IPS-20b (cell line): Measurements from ENCODE around the gene KLHDC4.
"Not testable (repeated sequence)": the region's sequence is repeated elsewhere in the genome, so short reads cannot be mapped to it uniquely, and the experiment has no call there.

Source experiments
- H3K27ac ChIP-seq: one replicate; pipeline ENCODE4 v1.5.1; 2013; ENCODE audit warnings: low read length
- H3K27me3 ChIP-seq: 2 replicates; pipeline ENCODE4 v1.6.1; 2013; ENCODE audit warnings: mild to moderate bottlenecking, low read length, inconsistent platforms; ENCODE audit not compliant: insufficient read depth
- H3K36me3 ChIP-seq: 2 replicates; pipeline ENCODE4 v1.6.1; 2013; ENCODE audit warnings: low read depth, mild to moderate bottlenecking, inconsistent platforms, low read length, moderate library complexity; ENCODE audit not compliant: insufficient read depth
- H3K4me1 ChIP-seq: 2 replicates; pipeline ENCODE4 v1.6.1; 2013; ENCODE audit warnings: mild to moderate bottlenecking, control low read depth, inconsistent platforms, low read length, moderate library complexity; ENCODE audit not compliant: insufficient read depth
- H3K4me3 ChIP-seq: 2 replicates; pipeline ENCODE4 v1.5.1; 2013; ENCODE audit warnings: mild to moderate bottlenecking, low read length, inconsistent platforms
- H3K9ac ChIP-seq: 2 replicates; pipeline ENCODE4 v1.6.1; 2013; ENCODE audit warnings: low read depth, mild to moderate bottlenecking, inconsistent platforms, low read length, moderate library complexity
- H3K9me3 ChIP-seq: 2 replicates; pipeline ENCODE4 v1.6.1; 2013; ENCODE audit warnings: mild to moderate bottlenecking, low read depth, low read length, inconsistent platforms; ENCODE audit not compliant: insufficient read depth

Gene KLHDC4

GRCh38 chr16:87736008-87736382, 29.8 kb downstream of the KLHDC4 start:
- no peaks in the 10 kb centered on the region for H3K9me3 ChIP-seq
- no peak overlapping the region for H3K4me3 ChIP-seq
- H3K27ac ChIP-seq = no peak overlapping the region
- peaks cover 52% of the 10 kb centered on the region for H3K36me3 ChIP-seq
- H3K9ac ChIP-seq = no peak overlapping the region
- H3K4me1 ChIP-seq = no peaks in the 10 kb centered on the region; the same call in 1 of the 2 replicates
- no peaks in the 10 kb centered on the region for H3K27me3 ChIP-seq

- Histone ChIP-seq H3K4me1 (no peaks in the 10 kb centered on the region; the same call in 1 of the 2 replicates), H3K9me3 (no peaks in the 10 kb centered on the region), H3K27me3 (no peaks in the 10 kb centered on the region), H3K36me3 (peaks cover 50% of the 10 kb centered on the region), H3K4me3 (no peak overlapping the region), H3K9ac (no peak overlapping the region), H3K27ac (no peak overlapping the region)
These were observed 30.3 kb downstream of the KLHDC4 start for GRCh38 chr16:87735270-87736007.

- no peak overlapping the region for H3K9ac ChIP-seq
- H3K36me3 ChIP-seq = peaks cover 47% of the 10 kb centered on the region
- H3K27ac ChIP-seq = no peak overlapping the region
- H3K4me3 ChIP-seq = no peak overlapping the region
- H3K27me3 ChIP-seq = no peaks in the 10 kb centered on the region
- H3K4me1 ChIP-seq = no peaks in the 10 kb centered on the region; the same call in 1 of the 2 replicates
- H3K9me3 ChIP-seq = no peaks in the 10 kb centered on the region
These were observed 31.1 kb downstream of the KLHDC4 start for GRCh38 chr16:87734644-87735043.

GRCh38 chr16:87733190-87733589, 32.6 kb downstream of the KLHDC4 start:
- peaks cover 50% of the 10 kb centered on the region for H3K36me3 ChIP-seq

DNA sequence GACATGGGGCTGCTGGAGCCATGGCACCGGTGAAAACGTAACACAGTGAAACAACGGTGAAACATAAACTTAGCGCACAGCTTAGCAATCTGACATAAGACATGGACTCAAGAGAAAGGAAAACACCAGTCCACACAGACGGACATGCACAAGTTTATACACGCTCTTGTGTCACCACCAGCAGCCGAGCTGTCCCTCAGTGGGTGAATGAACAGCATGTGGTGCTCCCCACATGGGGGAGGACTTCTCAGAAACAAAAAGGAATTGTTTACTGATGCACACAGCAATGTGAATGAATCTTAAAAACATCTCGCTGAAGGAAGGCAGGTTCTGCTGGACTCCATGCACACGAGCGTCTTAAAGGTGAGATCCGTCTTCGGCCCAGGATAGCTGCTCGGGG, 34.2 kb downstream of the KLHDC4 start:
- Histone ChIP-seq H3K36me3 (peaks cover 45% of the 10 kb centered on the region), H3K9ac (no peak overlapping the region), H3K27me3 (no peaks in the 10 kb centered on the region), H3K27ac (no peak overlapping the region), H3K4me3 (no peak overlapping the region), H3K9me3 (no peaks in the 10 kb centered on the region), H3K4me1 (no peaks in the 10 kb centered on the region; the same call in 1 of the 2 replicates)

More at GRCh38 chr16:87733190-87733589, 32.6 kb downstream of the KLHDC4 start:
- H3K9me3 ChIP-seq = no peaks in the 10 kb centered on the region
- no peak overlapping the region for H3K9ac ChIP-seq
- H3K4me1 ChIP-seq = no peaks in the 10 kb centered on the region; the same call in 1 of the 2 replicates
- H3K27me3 ChIP-seq = no peaks in the 10 kb centered on the region
- H3K27ac ChIP-seq = no peak overlapping the region
- no peak overlapping the region for H3K4me3 ChIP-seq

DNA sequence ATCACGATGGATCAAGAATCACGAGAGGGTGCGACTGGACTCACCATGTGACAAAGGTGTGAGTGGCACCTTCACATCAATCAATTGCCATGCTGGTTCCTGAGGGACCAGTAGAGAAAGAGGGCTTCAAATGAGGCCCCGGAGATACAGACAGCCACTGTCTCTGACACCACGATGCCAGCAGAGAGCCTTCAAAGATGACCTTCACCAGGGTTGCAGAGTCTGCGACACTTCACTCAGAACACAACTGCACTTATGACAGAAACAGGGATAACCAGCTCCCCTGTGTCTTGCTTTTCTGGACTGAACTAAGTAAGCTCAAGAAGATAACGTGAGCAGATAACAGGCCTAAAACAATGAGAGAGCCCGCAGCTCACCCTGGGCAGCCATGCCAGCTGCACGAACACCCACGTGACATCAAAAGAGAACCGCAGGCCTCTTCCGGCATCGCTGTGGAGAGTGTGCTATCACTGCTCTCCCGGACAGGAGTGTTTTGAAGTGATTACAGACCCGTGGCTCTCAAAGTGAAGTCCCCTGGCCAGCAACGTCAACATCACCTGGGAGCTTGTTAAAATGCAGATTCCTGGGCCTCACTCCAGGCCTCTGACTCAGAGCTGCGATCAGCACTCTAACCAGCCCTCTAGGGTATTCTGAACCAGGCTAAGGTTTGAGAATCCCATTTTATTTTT, 36.4 kb downstream of the KLHDC4 start:
- no peak overlapping the region for H3K4me3 ChIP-seq
- no peak overlapping the region for H3K9ac ChIP-seq
- H3K4me1 ChIP-seq = no peaks in the 10 kb centered on the region; the same call in 1 of the 2 replicates
- H3K27me3 ChIP-seq = no peaks in the 10 kb centered on the region
- H3K36me3 ChIP-seq = peaks cover 42% of the 10 kb centered on the region
- H3K27ac ChIP-seq = no peak overlapping the region
- H3K9me3 ChIP-seq = no peaks in the 10 kb centered on the region

DNA sequence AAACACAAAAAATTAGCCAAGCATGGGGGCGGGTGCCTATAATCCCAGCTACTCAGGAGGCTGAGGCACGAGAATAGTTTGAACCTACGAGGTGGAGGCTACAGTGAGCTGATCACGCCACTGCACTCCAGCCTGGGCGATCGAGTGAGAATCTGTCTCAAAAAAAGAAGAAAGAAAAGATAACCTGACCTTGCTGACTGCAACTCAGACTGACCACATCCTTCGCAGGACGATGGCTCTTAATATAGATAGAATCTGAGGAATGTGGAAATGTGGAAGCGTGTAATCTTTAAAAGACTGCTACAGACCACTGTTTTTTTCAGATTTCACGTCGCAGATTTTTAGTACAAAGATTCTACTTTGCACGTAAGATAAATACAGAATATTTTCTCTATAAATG, 37.8 kb downstream of the KLHDC4 start:
- Histone ChIP-seq H3K9ac (no peak overlapping the region), H3K36me3 (peaks cover 53% of the 10 kb centered on the region), H3K27ac (no peak overlapping the region), H3K4me1 (no peaks in the 10 kb centered on the region), H3K27me3 (no peaks in the 10 kb centered on the region), H3K9me3 (no peaks in the 10 kb centered on the region), H3K4me3 (no peak overlapping the region)

GRCh38 chr16:87727346-87727745, 38.4 kb downstream of the KLHDC4 start:
- no peak overlapping the region for H3K9ac ChIP-seq
- no peaks in the 10 kb centered on the region for H3K9me3 ChIP-seq
- H3K27me3 ChIP-seq = no peaks in the 10 kb centered on the region
- no peak overlapping the region for H3K4me3 ChIP-seq
- peaks cover 57% of the 10 kb centered on the region for H3K36me3 ChIP-seq
- no peaks in the 10 kb centered on the region for H3K4me1 ChIP-seq
- no peak overlapping the region for H3K27ac ChIP-seq

GRCh38 chr16:87726577-87726976, 39.2 kb downstream of the KLHDC4 start:
- H3K9me3 ChIP-seq, H3K27me3 ChIP-seq, H3K4me3 ChIP-seq, H3K4me1 ChIP-seq, H3K27ac ChIP-seq, H3K9ac ChIP-seq: not testable (repeated sequence)
- peaks cover 62% of the 10 kb centered on the region for H3K36me3 ChIP-seq

- Histone ChIP-seq H3K4me3 (no peak overlapping the region), H3K27ac (no peak overlapping the region), H3K27me3 (no peaks in the 10 kb centered on the region), H3K4me1 (no peaks in the 10 kb centered on the region), H3K36me3 (peaks cover 62% of the 10 kb centered on the region), H3K9ac (no peak overlapping the region), H3K9me3 (no peaks in the 10 kb centered on the region)
These were observed 40.1 kb downstream of the KLHDC4 start for GRCh38 chr16:87725596-87726235.

- Histone ChIP-seq H3K9ac (no peak overlapping the region), H3K4me1 (no peaks in the 10 kb centered on the region), H3K4me3 (no peak overlapping the region), H3K36me3 (peaks cover 55% of the 10 kb centered on the region), H3K27me3 (no peaks in the 10 kb centered on the region), H3K9me3 (no peaks in the 10 kb centered on the region), H3K27ac (no peak overlapping the region)
These were observed 41.1 kb downstream of the KLHDC4 start for GRCh38 chr16:87724490-87725291.
